Transverse colon (tissue), 4 donors: Measurements from ENCODE around the gene GAS2L1. TPM values are rescaled to one million over a fixed set of nuclear protein-coding genes. Genes with fewer than 3 reads are reported as not detected.

Experiments
- DNase-seq: peaks from one replicate; pipeline ENCODE4 v3.0.0-alpha.2; 2019
- H3K27ac ChIP-seq, 4 donors: fragments of 200-600 bp; sonication (generic); 2 replicates each; pipeline ENCODE4 v1.5.1; 2016 to 2018; ENCODE audit warnings: inconsistent platforms in 4 of 4
- H3K27me3 ChIP-seq: fragments of 200-600 bp; sonication (generic); 2 replicates; pipeline ENCODE4 v1.5.1; 2017; ENCODE audit warnings: inconsistent platforms
- H3K36me3 ChIP-seq, 4 donors: fragments of 200-600 bp; sonication (generic); 2 replicates each; pipeline ENCODE4 v1.5.1; 2017 to 2019; ENCODE audit warnings: inconsistent platforms in 4 of 4
- H3K4me1 ChIP-seq, 4 donors: fragments of 200-600 bp; sonication (generic); 2 replicates each; pipeline ENCODE4 v1.5.1; 2017 to 2020; ENCODE audit warnings: inconsistent platforms in 4 of 4
- H3K4me3 ChIP-seq, 4 donors: fragments of 200-600 bp; sonication (generic); 1 replicate in 1 of 4; 2 replicates in 3 of 4; pipeline versions ENCODE4 v1.5.1 to v1.6.1; 2017 to 2019; ENCODE audit warnings: inconsistent platforms in 4 of 4
- H3K9me3 ChIP-seq, 2 donors: fragments of 200-600 bp; sonication (generic); 2 replicates each; pipeline ENCODE4 v1.5.1; 2017 to 2019; ENCODE audit warnings: inconsistent platforms in 2 of 2
- CTCF ChIP-seq, 5 experiments: fragments of 200-600 bp in 3 of 5; fragments of 450-650 bp in 2 of 5; sonication (generic) in 3 of 5; IDR thresholded peaks; 1 replicate in 2 of 5; 2 replicates in 3 of 5; pipeline ENCODE4 v1.5.1; 2016 to 2017; ENCODE audit warnings: antibody characterized with exemption in 5 of 5, inconsistent platforms in 3 of 5, mild to moderate bottlenecking in 2 of 5, moderate library complexity in 1 of 5
- EP300 ChIP-seq: sonication (generic); formaldehyde crosslinking; IDR thresholded peaks from one replicate; pipeline ENCODE4 v1.6.1; 2017; ENCODE audit warnings: antibody characterized with exemption, low read depth
- POLR2A ChIP-seq: fragments of 450-650 bp; IDR thresholded peaks from one replicate; pipeline ENCODE4 v1.6.1; 2016; ENCODE audit warnings: antibody characterized with exemption, mild to moderate bottlenecking, moderate library complexity
- POLR2AphosphoS5 ChIP-seq, 3 donors: sonication (generic); formaldehyde crosslinking; IDR thresholded peaks; one replicate each; pipeline ENCODE4 v1.6.1; 2016; ENCODE audit warnings: antibody characterized with exemption in 3 of 3
- WGBS, 2 donors: methylation state at CpG; one replicate each; pipeline ENCODE4 v1.1.5; 2018; ENCODE audit warnings: low coverage in 1 of 2; 5-methylcytosine and 5-hydroxymethylcytosine counted together
- in situ Hi-C, 4 donors: fragments of 200-750 bp; cut with MboI; loops; one replicate each; pipeline versions ENCODE4 v1.15.0 to v1.15.1; 2017; ENCODE audit warnings: low sequenced_read_pairs in 3 of 4, low pct_ligation_motif_present in 1 of 4, low pct_unique_long_range_greater_than_20kb in 1 of 4
- intact Hi-C: fragments of 100-400 bp; cut with DNase I; formaldehyde crosslinking; loops from one replicate; pipeline ENCODE4 v1.15.1; 2023; ENCODE audit warnings: low total_unique reads
- total RNA-seq, 4 donors: library from RNA; depleted of rRNA; stranded (reverse); fragments of >200 nt; gene quantifications; one replicate each; pipeline ENCODE4 v1.1.0, GENCODE V29; 2016

Gene GAS2L1
- total RNA-seq, 4 donors from 2014 or later: 21.1 to 81.0 (median 43.6) TPM

GRCh38 chr22:29302402-29302680 lies 4.1 kb upstream of the GAS2L1 start:
- no peak for TF ChIP-seq CTCF (IDR thresholded peaks at IDR 0.05)
- no peak for TF ChIP-seq EP300
- TF ChIP-seq POLR2AphosphoS5 (IDR thresholded peaks at IDR 0.05): no peak
- TF ChIP-seq POLR2A: no peak
- Histone ChIP-seq H3K27me3 (no peaks in the 10 kb centered on the region), H3K36me3 (peaks cover 0 to 27% (median 11%) of the 10 kb centered on the region in 4 donors), H3K9me3 (no peaks in the 10 kb centered on the region), H3K4me1 (peaks cover under 1 to 22% (median 14%) of the 10 kb centered on the region in 4 donors), H3K27ac (peak overlapping the region in 1 of 4 donors; percentile 11), H3K4me3 (no peak overlapping the region)
- 56% methylated on average over 2 of the region's 2 CpGs; no CpG with 5 or more reads in 1 of the 2 donors for WGBS, 2 donors
- intact Hi-C loops: loop anchor here (2.0 kb wide), 1 partner anchor 56 kb away; no protein-coding TSS in a partner anchor
- no peak for DNase-seq
- in situ Hi-C loops: no loop called here

DNA sequence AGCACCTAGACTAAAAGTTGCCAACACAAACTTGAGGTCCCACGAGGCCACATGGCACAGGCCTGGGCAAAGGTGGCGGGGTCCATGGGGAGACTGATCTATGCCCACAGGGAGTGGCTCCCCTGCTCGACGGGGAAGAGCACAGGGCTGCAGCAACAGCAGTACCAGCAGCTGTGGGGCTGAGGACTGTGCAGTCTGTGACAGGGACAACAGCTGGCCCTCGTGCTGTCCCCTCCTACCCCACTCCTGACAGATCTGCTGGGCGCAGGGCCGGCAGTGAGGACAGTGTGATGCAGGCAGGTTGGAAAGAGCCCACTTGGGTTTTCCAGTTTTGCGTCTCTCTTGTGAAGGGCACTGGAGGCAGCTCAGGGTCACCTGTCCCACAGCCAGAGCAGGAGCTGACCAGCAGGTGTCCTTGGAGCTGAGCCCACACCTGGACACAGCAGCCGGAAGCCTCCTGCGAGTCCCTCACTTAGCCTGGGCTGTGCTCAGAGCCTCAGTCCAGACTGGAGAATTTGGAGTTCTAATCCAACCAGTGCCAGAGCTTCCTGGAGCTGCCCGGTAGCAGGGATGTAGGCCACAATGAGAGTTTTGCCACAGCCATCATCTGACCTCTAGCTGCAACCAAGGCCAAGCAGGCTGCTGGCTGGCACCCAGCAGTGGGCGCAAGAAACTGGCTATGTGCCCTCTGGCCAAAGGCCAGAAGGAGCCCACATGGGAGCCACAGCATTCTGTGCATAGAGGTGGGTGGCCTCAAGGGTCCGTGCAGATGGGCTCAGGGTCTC lies 3.6 kb upstream of the GAS2L1 start:
- in situ Hi-C loops: no loop called here

GRCh38 chr22:29305836-29306174 lies 645 bp upstream of the GAS2L1 start:
- TF ChIP-seq EP300 (no peak), CTCF (IDR thresholded peaks at IDR 0.05) (no peak), POLR2AphosphoS5 (IDR thresholded peaks at IDR 0.05) (no peak), POLR2A (no peak)
- no peaks in the 10 kb centered on the region for H3K36me3 ChIP-seq
- intact Hi-C loops: no loop called here
- WGBS, 2 donors: 26 to 46% methylated on average over 3 to 7 of the region's 7 CpGs
- peaks cover 31 to 56% (median 48%) of the 10 kb centered on the region in 4 donors for H3K4me1 ChIP-seq
- H3K4me3 ChIP-seq: peak overlapping the region in 2 of 4 donors; percentile 63 to 91
- no peak for DNase-seq
- H3K9me3 ChIP-seq: no peaks in the 10 kb centered on the region
- in situ Hi-C loops: no loop called here
- H3K27ac ChIP-seq: peak overlapping the region; percentile 84 to 96 (median 90)
- no peaks in the 10 kb centered on the region for H3K27me3 ChIP-seq

More for the DNA sequence above, 3.6 kb upstream of the GAS2L1 start:
- H3K27ac ChIP-seq: peak overlapping the region in 1 of 4 donors; percentile 11
- H3K9me3 ChIP-seq: no peaks in the 10 kb centered on the region
- no peak overlapping the region for H3K4me3 ChIP-seq
- no peak for DNase-seq
- WGBS, 2 donors: 48% methylated on average over 10 of the region's 13 CpGs; no CpG with 5 or more reads in 1 of the 2 donors
- intact Hi-C loops: loop anchor here (2.0 kb wide), 1 partner anchor 56 kb away; no protein-coding TSS in a partner anchor
- H3K27me3 ChIP-seq: no peaks in the 10 kb centered on the region
- TF ChIP-seq CTCF (IDR thresholded peaks at IDR 0.05) (no peak), EP300 (no peak), POLR2AphosphoS5 (IDR thresholded peaks at IDR 0.05) (no peak), POLR2A (no peak)
- peaks cover 5 to 27% (median 20%) of the 10 kb centered on the region in 4 donors for H3K4me1 ChIP-seq
- H3K36me3 ChIP-seq: peaks cover 0 to 21% (median 9%) of the 10 kb centered on the region in 4 donors

- Histone ChIP-seq H3K27ac (peak overlapping the region; percentile 84 to 96 (median 90)), H3K9me3 (no peaks in the 10 kb centered on the region), H3K4me3 (peak overlapping the region; percentile 63 to 91 (median 78)), H3K4me1 (peaks cover 38 to 68% (median 58%) of the 10 kb centered on the region in 4 donors), H3K27me3 (no peaks in the 10 kb centered on the region), H3K36me3 (no peaks in the 10 kb centered on the region)
- DNase-seq: peak; percentile 85
- no peak for TF ChIP-seq EP300
- TF ChIP-seq POLR2A: no peak
- peak; percentile 36 to 57 (median 55) for TF ChIP-seq POLR2AphosphoS5 (IDR thresholded peaks at IDR 0.05)
- TF ChIP-seq CTCF (IDR thresholded peaks at IDR 0.05): peak in 1 of 5 experiments; percentile 8
- in situ Hi-C loops (no loop called here), intact Hi-C loops (no loop called here)
- 10% methylated on average over 23 of the region's 83 CpGs; no CpG with 5 or more reads in 1 of the 2 donors for WGBS, 2 donors
Measured at GRCh38 chr22:29306835-29307595, 565 bp downstream of the GAS2L1 start.
